ENCODE results near the gene MAP4K1.

GRCh38 chr19:38663156-38663651 is 45.5 kb upstream of the MAP4K1 start:
- TF ChIP-seq EZH2phosphoT487 (IDR thresholded peaks at IDR 0.05; ENCODE audit: borderline replicate concordance, low read length), result no peak
- TF ChIP-seq, protein P1, sequence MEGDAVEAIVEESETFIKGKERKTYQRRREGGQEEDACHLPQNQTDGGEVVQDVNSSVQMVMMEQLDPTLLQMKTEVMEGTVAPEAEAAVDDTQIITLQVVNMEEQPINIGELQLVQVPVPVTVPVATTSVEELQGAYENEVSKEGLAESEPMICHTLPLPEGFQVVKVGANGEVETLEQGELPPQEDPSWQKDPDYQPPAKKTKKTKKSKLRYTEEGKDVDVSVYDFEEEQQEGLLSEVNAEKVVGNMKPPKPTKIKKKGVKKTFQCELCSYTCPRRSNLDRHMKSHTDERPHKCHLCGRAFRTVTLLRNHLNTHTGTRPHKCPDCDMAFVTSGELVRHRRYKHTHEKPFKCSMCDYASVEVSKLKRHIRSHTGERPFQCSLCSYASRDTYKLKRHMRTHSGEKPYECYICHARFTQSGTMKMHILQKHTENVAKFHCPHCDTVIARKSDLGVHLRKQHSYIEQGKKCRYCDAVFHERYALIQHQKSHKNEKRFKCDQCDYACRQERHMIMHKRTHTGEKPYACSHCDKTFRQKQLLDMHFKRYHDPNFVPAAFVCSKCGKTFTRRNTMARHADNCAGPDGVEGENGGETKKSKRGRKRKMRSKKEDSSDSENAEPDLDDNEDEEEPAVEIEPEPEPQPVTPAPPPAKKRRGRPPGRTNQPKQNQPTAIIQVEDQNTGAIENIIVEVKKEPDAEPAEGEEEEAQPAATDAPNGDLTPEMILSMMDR (conservative IDR thresholded peaks at IDR 0.05; ENCODE audit: low read depth, low read length), result no peak
- no peak for TF ChIP-seq EZH2 (IDR thresholded peaks at IDR 0.05; ENCODE audit: low read length, unreplicated experiment)

All from PC-3 (cell line).